GM19240 (cell line): Measurements from ENCODE around the gene RGS9.
"Not testable (repeated sequence)": the region's sequence is repeated elsewhere in the genome, so short reads cannot be mapped to it uniquely, and the experiment has no call there.

Source experiments
- DNase-seq: peaks from one replicate; pipeline ENCODE4 v3.0.0; 2011; ENCODE audit warnings: low spot score; ENCODE audit not compliant: insufficient read length

RGS9 gene

DNA sequence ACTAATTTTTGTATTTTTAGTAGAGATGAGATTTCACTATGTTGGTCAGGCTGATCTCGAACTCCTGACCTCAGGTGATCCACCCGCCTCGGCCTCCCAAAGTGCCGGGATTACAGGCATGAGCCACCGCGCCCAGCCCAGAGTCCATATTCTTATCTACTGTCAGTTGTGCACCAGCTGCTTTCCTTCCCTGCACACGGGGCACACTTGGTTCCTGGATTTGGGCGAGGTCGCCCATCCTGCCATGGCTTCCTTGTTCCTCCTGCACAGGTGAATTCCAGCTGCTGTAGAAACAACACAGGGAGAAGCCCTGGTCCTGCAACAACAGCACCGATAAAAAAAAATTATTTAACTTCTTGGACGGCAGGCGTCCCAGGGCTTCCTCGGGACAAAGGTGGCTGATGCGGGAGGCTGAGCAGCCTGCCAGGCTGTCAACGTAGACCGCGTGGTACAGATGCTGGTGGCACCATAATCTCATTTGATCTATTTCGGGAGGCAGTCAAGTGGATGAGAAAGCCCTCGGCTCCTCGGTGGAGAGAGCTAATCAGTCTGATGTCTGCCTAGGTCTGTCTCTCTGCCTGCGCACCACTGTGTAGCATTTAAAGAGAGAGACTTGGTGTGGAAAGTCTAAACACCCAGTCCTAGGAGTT is 19.1 kb downstream of the RGS9 start:
- DNase-seq, result no peak

- DNase-seq, result no peak
Measured at GRCh38 chr17:65156835-65157565, 19.8 kb downstream of the RGS9 start.

DNA sequence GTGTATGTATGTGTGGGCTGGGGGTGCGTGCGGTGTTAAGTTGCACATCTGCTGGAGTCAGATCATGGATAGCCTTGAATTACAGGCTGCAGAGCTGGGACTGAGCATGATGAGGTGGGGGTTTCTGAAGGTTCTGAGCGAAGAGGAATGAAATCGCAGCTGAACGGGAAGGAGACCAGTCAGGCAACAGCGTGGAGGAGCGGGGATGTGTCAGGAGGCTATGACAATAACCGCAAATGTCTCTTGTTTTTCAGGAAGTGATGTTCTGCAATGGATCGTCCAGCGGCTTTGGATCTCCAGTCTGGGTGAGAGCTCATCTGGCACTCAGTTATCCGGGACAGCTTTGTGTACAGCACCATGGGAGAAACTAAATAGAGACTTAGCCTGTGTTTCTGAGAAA is 20.9 kb downstream of the RGS9 start:
- no peak for DNase-seq

- no peak for DNase-seq
Measured at GRCh38 chr17:65158622-65159021, 21.5 kb downstream of the RGS9 start.

DNA sequence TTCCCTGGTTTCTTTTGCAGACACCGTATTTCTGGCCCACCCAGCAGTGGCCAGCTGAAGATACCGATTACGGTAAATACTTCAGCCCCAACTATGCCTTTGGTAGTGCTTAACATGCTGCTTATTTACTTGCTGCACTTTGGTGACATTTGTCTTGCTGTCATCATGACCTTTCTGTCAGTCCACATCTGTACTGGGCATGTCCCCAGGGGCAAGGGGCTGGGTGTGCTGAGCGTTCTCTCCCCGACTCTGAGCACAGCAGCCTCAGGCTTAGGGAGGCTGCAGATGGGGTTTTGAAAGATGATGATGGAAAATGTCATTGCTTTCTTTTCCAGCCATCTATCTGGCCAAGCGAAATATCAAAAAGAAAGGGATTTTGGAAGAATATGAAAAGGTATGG is 23.3 kb downstream of the RGS9 start:
- no peak for DNase-seq

GRCh38 chr17:65163990-65164495 is 26.9 kb downstream of the RGS9 start:
- DNase-seq, result no peak

DNA sequence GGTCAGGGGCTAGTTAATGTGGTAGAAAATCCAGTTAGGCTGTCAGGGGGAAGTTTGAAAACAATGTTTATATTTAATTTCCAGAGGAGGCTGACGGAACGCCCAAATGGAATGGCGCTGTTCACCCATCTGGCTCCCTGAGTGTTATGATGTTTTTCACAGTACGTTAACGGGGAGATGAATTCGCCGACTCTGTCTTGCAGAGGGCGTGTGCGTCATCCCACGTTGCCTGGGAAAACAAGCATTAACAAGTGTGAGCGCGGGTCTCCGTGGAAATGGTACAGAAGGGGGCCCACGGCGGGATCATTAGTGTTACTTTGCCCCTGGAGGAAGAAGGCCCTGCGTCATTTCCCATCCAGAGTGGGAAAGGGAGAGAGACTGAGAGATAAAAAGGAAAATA is 29.6 kb downstream of the RGS9 start:
- no peak for DNase-seq

GRCh38 chr17:65167566-65167965 is 30.4 kb downstream of the RGS9 start:
- no peak for DNase-seq

DNA sequence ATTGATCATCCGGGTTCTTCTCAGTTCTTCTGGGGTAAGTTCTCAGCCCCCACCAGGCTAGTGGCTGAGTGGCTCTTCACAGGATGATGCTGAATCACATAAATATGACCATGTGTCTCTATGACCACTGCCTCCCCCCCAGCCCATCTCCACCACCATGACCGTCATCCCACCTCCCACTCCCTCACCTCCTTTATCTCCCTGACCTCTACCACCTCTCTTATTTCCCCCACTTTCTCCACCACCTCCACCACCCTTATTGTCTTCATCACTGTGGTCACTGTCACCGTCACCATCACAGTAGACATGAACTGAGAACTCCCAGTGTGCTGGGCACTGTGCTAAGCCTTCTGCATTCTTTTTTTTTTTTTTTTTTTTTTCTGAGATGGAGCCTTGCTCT is 32.5 kb downstream of the RGS9 start:
- no peak for DNase-seq

- no peak for DNase-seq
Measured at GRCh38 chr17:65170839-65171238, 33.7 kb downstream of the RGS9 start.

- no peak for DNase-seq
Measured at GRCh38 chr17:65171752-65172151, 34.6 kb downstream of the RGS9 start.

DNA sequence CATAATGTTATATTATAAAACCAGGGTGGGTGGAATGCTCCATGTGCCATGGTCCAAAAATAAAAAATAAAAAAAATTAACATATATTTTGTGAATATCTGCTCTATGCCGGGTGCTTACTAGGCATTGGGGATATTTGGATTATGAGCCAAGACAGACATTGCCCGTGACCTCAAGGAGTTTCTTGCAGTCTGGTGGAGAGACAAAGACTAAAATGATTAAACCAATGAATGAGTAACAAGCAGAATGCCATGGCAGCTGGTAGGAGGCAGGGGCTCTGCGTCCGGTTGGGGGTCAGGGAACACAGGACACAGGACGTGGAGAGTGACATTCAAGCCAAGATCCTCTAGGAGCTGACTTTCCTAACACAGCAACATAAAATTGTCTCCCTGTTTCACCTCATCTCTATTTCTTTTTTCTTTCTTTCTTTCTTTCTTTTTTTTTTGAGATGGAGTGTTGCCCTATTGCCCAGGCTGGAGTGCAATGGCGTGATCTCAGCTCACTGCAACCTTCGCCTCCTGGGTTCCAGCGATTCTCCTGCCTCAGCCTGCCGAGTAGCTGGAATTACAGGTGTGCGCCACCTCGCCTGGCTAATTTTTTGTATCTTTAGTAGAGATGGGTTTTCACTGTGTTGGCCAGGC is 35.4 kb downstream of the RGS9 start:
- DNase-seq, result no peak

GRCh38 chr17:65173284-65173793 is 36.2 kb downstream of the RGS9 start:
- DNase-seq, result no peak

DNA sequence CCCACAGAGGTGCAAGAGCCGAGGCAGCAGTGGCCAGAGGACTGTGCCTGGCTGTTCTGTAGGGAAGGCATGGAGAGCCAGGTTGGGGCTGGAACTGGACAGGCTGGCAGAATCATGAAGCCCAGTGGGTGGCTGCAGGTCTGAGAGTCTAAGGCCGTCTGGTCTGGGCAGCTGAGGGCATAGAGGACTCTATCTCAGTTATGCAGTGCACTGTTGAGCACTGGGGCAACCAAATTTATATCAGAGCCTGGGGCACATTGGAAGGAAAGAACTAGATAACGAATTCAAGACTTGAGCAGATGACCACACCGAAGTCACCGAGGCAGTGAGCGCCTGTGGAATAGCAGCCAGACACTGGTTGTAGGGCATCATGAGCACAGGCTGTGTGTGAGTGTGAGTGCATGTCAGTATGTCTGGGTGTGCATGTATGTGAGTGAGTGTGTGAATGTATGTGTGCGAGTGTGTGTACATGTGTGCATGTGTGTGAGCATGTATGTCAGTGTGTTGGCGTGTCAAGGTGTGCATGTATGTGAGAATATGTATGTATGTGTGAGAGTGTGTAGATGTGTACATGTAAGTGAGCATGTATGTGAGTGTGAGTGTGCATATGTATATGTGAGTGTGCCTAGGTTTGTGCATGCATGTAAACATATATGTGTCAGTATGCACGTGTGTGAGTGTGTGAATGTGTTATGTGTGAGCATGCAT is 37.0 kb downstream of the RGS9 start:
- no peak for DNase-seq

DNA sequence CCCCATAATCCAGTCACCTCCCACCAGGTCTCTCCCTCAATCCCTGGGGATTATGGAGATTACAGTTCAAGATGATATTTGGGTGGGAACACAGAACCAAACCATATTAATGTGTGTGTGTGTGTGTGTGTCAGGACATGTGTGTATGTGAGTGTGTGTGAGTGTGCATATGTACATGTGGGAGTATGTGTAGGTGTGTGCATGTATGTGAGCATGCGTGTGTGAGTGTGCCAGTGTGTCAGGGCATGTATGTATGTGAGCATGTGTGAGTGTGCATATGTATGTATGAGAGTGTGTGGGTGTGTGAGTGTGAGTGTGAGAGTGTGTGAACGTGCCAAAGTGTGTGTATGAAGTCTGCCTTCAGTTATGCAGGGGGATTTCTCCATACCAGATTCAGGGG is 37.8 kb downstream of the RGS9 start:
- no peak for DNase-seq

DNA sequence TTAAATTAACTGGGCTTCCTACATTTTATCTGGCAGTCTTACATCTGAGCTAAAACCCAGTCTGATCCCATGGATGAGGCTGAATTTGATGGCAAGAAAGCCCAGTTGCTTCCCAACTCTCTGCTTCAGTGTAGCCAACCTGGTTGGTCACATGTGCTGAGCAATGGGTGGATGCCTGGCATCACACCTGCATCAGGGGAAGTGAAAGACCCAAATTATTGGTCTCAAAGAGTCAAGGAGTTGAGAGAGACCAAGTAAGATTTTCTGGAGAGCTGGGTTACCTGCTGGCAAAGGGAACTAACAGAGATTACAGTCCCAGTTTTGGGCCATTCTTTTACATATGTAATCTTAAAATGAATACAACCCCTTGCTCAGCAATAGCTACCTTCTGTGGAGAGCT is 38.8 kb downstream of the RGS9 start:
- DNase-seq, result no peak

- DNase-seq, result no peak
Measured at GRCh38 chr17:65176646-65177409, 39.7 kb downstream of the RGS9 start.

DNA sequence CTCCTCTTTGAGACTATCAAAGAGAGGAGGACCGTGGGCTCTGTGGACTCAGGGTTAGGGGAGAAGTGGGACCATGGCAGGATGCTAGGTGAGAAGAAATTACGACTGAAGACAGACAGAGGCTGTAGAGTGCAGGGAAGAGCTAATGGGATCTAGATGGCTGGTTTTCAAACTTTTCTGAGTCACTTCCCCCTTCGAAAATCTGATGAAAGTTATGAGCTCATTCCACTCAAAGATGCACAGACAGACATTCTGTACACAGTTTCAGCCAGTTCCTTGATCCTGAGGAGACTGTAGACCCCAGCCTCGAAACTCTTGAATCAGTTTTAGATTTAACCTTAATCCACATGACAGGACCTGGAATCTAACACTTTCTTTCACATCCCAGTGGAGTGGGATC is 40.7 kb downstream of the RGS9 start:
- no peak for DNase-seq

- DNase-seq, result not testable (repeated sequence)
Measured at GRCh38 chr17:65180276-65180675, 43.1 kb downstream of the RGS9 start.

- not testable (repeated sequence) for DNase-seq
Measured at GRCh38 chr17:65180752-65181236, 43.6 kb downstream of the RGS9 start.
